ENCODE results near the gene SUGP1.
A peak's percentile ranks its signal among the peaks of the same experiment; 100 is the strongest.
"Not testable (repeated sequence)": the region's sequence is repeated elsewhere in the genome, so short reads cannot be mapped to it uniquely, and the experiment has no call there.

SUGP1 gene, protein sequence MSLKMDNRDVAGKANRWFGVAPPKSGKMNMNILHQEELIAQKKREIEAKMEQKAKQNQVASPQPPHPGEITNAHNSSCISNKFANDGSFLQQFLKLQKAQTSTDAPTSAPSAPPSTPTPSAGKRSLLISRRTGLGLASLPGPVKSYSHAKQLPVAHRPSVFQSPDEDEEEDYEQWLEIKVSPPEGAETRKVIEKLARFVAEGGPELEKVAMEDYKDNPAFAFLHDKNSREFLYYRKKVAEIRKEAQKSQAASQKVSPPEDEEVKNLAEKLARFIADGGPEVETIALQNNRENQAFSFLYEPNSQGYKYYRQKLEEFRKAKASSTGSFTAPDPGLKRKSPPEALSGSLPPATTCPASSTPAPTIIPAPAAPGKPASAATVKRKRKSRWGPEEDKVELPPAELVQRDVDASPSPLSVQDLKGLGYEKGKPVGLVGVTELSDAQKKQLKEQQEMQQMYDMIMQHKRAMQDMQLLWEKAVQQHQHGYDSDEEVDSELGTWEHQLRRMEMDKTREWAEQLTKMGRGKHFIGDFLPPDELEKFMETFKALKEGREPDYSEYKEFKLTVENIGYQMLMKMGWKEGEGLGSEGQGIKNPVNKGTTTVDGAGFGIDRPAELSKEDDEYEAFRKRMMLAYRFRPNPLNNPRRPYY

DNA sequence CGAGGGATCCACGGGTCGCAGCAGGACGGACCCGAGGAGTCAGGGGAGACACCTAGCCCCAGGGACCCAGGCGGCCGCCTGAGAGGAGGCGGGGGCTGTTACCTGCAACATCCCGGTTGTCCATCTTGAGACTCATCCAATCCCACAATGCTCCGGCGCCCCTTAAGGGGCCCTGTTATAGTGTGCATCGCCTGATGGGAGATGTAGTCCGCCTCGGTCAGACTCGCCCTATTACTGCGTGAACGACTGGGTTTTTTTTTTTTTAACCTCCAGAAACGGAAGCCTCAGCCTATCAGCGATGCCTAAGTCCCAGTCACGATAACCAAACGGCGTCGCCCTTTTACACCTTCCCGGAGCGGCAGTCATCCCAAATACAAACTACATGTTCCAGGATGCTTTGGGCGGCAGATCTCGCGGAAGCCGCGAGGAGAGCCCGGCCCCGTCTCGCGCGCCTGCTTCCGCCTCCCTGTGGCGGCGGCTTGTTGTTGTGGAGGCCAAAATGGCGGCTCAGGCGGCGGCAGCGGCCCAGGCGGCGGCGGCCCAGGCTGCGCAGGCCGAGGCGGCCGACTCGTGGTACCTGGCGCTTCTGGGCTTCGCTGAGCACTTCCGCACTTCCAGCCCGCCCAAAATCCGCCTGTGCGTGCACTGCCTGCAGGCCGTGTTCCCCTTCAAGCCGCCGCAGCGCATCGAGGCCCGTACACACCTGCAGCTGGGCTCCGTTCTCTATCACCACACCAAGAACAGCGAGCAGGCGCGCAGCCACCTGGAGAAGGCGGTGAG, at the start of gene SUGP1, which contains the start of gene MAU2:
SUGP1 (minus strand) TSS at position 149 of the 780 bp plus-strand sequence; CDS start at position 136, 13 bp downstream.
MAU2 (plus strand) TSS at position 469 of the 780 bp plus-strand sequence; CDS start at position 500, 31 bp downstream.
- peak; percentile 69 to 78 for DNase-seq (ENCODE audit: low read depth in 2 of 2)

DNA sequence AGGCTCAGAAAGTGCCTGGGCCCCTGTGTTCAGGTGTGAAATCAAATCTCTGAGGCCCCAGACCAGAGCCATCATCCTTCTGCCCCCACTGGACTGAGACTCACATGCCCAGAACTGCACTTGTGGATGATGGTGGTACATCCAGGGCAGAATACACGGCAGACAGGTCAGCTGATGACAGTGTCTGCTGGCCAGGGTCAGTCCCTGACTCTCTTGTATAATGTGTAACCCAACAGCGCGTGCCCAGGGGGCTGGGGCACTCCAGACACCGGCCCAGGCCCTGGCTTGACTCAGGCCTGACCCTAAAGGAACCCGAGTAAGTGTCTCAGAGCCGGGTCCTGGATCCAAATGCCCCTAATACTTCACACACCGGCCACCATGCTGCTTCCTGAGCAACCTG, 47.8 kb upstream of the SUGP1 start:
- no peak for DNase-seq (ENCODE audit: low read depth in 2 of 2)

DNA sequence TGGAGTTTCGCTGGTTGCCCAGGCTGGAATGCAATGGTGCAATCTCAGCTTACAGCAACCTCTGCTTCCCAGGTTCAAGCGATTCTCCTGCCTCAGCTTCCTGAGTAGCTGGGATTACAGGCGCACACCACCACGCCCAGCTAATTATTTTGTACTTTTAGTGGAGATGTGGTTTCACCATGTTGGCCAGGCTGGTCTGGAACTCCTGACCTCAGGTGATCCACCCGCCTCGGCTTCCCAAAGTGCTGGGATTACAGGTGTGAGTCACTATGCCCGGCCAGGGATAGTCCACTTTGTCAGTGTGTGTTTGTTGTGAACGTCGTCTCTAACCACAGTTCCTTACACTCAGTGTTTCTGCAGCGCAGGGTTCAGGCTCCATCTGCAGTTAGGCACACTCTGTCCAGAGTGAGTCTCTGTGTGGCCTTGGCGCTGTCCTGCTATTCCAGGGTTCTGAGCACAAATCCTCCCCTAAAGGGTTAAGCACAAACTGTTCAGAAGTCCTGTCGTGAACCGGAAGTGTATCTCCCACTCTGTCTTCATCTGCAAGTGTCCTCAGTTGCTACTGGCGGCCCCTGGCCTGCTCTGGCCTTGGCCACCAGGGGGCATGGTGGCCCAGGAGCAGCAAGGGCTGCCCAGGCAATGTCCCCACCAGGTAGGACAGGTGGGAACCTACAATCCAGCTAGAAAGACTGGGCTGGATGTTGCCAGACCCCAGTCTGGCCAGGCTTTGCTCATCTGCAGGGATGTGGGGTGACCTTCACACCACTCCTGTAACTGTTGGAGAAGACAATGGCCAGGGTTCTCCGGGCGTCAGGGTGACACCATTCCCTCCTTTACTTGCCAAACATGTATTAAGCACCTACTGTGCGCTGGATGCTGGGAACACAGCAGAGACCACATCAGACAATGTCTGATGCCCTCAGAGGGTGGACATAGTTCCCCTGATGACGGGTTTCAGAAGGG, 46.4 kb upstream of the SUGP1 start:
- DNase-seq (ENCODE audit: low read depth in 2 of 2): peak; percentile 34 to 47

DNA sequence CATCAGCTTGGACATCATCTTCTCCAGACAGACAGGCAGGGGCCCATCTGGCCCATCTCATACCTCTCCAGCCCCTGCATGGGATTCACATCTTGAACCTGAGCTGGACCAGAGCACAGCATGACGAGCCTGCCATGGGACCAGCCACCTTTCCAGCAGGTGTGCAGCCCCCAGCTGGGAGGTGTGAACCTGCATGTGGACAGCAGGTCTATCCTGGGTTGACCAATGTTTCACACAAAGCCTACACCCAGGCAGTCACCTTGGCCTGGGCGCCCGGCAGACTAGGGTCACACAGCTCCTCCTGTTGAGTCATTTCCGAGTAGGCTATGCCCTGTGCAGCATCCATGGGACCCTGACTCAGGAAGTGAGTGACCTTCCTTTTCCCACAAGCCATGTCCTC, 41.8 kb upstream of the SUGP1 start:
- no peak for DNase-seq (ENCODE audit: low read depth in 2 of 2)

DNA sequence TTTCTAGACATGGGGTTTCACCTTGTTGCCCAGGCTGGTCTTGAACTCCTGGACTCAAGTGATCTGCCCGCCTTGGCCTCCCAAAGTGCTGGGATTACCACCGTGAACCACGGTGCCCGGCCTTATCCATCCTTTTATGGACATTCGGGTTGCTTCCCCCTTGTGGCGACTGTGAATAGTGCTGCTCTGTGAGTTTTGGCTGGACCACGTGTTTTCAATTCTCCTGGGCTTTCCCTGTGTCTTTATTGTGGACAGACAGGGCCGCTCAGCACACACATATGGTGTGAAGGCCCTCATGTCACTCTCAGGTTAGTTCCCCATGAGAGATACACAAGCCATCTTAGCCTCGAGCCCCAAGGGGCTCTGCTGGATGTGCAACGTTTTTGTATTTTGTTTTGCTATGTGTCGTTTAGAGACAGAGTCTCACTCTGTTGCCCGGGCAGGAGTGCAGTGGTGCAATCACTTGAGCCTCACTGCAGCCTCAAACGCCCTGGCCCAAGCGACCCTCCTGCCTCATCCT, 40.8 kb upstream of the SUGP1 start:
- peak; percentile 22 to 46 for DNase-seq (ENCODE audit: low read depth in 2 of 2)

DNA sequence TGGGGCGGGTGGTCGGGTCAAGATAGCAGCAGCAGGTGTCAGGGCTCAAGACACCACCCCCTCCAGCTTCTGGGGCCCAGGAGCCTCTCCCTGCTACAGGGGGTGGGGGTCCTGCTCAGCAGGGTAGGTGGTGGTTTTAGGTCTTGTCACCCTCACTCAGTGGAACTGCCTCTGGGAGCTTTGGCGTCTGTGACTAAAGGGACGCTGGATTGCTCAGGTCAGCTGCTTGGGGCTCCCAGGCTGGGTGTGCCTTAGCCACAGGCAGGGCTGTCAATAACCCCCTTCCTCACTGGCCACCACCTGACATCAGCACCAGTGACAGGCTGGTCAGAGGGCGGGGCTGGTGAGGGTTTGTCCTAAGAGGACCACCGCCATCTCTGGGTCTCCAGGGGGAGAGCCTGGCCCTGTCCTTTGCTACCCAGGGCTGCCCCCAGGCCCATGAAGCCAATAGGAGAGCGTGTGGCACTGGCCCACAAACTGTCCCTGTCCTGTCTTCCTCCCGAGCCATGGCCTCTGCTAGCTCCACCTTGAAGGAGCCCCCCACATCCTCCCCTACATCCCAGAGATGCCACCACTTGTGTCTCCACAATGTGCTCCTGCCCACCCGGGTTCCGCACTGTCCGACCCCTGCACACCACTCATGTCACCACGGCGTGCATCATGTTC, 36.7 kb upstream of the SUGP1 start:
- no peak for DNase-seq (ENCODE audit: low read depth in 2 of 2)

DNA sequence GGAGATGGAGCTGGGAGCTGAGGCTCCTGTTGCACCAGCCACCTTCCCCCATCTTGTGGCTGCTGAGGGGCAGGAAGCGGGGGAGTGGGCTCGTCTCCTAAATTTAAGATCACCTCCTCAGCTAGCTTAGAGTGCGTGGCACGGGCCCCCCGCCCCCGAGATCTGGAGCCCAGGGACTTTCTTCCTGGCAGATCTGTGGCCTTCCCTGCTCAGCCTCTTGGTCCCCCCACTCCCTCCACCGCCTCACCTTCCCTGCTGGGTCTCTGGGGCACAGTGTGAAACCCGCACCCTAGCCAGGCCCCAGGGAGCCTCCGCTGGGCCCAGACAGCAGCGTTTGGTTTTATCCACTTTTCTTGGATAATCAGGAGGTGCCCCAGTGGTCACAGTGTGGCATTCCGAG, 36.2 kb upstream of the SUGP1 start:
- DNase-seq (ENCODE audit: low read depth in 2 of 2): no peak

DNA sequence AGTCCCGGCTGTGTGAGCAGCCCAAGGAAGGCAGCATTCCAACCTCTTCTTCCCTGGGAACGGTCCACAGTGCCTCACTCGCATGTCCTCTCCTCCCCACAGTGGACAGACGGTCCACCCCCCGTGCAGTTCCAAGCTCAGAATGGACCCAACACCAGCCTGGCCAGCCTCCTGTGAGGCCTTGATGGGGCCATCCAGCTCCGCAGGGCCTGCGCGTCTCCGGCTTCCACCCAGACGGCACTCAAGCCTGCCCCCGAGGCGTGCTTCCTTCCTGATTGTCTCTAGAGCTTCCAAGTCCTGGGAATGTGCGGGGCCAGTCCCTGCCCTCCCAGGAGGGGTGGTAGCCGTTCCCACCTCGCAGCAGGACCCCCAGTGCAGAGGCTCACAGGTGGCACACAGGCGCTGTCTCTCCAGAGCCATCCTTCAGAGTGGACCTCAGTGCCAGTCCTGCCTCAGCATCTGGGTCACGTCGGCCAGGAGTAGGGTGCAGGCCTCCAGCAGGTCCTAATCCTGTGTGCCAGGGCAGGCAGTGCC, 35.4 kb upstream of the SUGP1 start:
- no peak for DNase-seq (ENCODE audit: low read depth in 2 of 2)

DNA sequence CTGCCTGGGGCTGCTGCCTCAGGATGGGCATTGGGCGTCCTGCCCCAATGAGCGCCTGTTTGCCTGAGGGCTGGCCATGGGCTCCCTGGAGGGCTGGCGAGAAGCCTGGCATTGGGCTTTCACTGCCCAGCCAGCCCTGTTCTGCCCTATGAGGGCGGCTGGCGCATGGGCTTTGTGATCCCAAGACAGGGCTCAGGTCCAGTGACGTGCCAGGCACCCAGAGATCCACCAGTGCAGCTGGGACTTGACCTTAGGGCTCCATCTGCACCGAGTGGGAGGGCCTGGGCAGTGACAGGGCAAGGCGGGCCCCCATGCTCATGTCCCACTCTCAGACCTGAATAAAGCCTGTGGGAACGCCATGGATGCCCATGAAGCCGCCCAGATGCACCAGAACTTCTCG, 34.6 kb upstream of the SUGP1 start:
- DNase-seq (ENCODE audit: low read depth in 2 of 2): no peak

DNA sequence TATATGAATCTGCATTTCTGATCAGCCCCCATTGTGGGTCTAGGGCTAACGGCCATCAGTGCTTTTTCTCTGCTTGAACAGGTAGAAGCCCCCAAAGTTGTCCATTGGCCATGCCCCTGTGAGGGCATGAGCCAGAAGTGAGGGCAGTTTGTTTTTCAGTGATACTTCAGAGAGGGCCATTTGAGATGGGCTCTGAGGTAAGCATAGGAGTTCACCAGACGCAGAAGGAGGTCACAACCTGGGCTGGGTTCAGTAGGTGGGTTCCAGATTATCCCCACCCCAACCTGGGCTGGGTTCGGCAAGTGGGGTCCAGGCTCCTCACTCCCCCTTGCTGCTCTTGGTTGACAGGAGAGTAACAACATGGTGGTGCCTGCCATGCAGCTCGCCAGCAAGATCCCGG, 33.7 kb upstream of the SUGP1 start:
- no peak for DNase-seq (ENCODE audit: low read depth in 2 of 2)

DNA sequence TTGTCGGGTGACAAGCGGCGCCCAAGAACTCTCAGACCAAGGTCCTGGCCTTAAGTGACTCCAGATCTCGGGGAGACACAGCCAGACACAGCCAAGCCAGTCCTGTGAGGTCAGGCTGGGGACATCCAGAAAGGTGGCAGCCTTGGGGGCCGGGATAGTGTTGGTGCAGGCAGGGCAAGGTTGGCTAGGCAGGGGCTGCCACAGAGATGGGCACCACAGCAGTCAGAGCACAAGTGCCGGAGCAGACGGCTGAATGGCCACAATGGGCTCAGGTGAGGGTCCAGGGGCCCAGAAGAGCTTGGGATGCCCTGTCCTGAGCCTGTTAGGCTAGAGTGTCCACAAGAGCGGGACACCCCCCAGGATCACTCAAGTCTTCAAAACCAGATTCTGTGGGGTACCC, 32.5 kb upstream of the SUGP1 start:
- no peak for DNase-seq (ENCODE audit: low read depth in 2 of 2)

DNA sequence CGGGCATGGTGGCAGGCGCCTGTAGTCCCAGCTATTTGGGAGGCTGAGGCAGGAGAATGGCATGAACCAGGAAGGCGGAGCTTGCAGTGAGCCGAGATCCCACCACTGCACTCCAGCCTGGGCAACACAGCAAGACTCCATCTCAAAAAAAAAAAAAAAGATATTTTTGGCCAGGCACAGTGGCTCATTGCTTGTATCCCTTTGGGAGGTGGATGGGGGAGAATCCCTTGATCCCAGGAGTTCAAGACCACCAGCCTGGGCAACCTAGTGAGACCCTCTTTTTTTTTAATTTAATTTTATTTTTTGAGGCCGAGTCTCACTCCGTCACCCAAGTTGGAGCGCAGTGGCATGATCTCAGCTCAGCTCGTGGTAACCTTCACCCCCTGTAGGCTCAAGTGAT, 30.4 kb upstream of the SUGP1 start:
- not testable (repeated sequence) for DNase-seq (ENCODE audit: low read depth in 2 of 2)

DNA sequence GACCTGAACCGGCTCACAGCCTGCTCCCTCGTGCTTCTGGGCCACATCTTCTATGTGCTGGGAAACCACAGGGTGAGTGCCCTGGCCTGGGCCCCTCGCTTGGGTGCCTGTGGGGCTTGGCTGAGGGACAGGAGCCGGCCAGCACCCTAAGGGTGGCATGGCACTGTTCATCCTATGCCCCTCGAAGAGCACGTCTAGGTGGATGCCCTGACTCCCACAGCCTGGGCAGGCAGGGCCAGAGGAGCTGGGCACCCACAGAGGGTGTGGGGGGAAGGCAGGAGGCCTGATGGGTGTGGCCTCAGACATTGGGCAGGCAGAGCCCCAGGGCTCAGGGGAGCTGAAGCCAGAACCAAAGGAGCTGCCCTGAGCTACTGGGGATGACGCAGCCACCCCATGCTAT, 29.1 kb upstream of the SUGP1 start:
- DNase-seq (ENCODE audit: low read depth in 2 of 2): no peak

DNA sequence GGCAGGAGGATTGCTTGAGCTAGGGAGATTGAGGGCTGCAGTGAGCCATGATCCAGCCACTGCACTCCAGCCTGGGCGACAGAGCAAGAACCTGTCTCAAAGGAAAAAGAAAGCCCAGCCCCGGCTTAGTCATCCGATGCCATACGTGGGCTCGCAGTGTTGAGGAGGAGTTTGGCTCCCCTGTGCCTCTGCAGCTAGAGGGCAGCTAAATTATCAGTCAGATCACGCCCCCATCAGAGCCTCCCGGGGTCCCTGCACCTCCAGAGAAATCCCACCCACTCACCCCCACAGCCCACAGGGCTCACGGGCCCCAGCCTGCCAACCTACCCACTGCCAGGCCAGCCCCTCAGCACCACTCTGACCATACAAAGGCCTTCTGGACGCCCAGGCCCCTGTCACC, 28.0 kb upstream of the SUGP1 start:
- no peak for DNase-seq (ENCODE audit: low read depth in 2 of 2)

DNA sequence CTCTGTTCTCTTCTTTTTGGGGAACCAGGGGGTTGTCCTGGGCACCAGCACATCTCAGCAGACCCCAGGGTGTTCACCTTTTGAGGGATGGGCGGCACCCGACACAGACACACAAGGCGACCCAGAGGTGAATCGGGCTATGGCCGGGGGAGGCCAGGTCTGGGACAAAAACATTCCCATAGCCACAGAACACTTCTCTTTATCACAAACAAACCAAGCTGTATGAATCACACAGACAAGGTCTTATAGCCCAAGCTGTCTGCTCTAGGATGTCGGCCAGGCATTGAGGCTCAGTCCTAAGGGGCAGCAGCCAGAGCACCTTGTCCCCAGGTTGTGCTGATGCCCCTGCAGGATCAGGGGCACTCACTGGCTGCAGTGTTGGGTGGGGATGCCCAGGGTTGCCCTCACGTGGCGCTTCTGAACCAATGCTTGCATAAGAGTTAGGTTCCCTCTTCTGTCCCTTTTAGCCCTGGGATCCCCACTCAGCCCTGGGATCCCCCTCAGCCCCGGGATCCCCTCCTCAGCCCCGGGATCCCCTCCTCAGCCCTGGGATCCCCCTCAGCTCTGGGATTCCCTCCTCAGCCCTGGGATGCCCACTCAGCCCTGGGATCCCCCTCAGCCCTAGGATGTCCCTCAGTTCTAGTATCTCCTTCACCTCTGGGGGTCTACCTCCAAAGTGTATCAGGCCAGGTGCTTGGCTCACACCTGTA, 27.2 kb upstream of the SUGP1 start:
- DNase-seq (ENCODE audit: low read depth in 2 of 2): no peak

DNA sequence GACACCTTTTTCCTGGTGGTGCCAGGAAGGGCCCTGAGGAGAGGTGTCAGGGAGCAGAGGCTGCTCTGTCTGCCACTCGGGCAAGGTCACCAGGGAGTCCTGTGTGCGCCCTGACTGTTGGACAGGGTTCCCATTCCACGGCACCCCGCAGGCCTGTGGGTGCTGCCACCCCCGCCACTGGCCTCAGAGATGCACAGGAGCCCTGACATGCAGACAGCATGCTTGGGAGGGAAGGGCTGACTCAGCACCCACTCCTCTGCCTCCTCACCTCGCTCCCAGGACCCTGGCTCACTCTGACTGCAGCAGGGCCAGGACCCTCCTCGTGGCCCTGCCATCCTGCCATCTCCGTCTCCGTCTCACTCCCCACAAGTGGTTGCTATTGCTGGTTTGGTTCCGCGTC, 25.7 kb upstream of the SUGP1 start:
- no peak for DNase-seq (ENCODE audit: low read depth in 2 of 2)

DNA sequence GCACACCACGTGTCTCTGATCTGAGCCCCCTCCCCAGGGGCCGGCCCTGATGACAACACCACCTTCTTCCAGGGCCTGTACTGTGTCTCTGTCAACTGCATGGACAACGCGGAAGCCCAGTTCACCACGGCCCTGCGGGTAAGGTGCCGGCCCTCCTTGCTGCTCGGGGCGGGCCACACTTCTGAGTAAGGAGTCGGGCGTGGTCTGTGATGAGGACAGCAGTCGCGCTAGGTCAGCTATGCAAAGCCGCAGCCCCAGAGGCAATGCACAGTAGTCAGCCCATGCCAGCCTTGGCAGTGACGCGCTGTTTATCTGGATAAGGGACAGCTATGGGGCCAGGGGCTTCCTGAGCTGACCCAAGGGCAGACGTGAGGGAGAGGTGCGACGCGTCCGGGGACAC, 24.9 kb upstream of the SUGP1 start:
- no peak for DNase-seq (ENCODE audit: low read depth in 2 of 2)

DNA sequence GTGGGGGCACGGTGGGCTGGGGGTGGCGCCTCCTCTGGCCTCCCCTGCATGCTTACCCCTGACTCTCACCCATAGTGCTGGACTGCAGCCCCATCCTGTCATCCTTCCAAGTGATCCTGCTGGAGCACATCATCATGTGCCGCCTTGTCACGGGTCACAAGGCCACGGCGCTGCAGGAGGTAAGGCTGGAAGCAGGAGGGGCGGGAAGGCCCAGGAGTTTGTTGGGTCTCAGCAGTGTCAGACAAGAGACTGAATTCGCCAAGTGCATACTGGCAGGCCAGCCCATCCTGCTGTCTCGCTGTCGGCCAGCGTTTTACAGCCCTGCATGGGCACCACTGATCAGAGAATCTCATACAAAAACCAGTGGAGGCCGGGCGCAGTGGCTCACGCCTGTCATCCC, 23.5 kb upstream of the SUGP1 start:
- DNase-seq (ENCODE audit: low read depth in 2 of 2): no peak

DNA sequence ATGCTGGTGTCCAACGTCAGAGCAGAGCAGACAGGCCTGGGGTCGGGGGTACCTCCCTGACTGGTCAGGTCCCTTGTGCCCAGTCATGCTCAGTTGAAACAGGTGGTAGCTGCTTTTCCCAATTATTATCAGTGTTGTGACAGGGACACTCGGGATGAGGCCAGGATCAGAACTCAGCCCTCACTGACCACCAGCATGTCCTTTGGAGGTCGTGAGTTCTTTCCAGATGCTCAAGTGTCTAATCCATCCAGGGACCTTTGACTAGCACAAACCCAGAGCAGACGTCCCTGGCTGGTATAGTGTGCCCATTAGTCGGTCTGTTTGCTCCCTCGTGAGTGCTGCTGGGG, 22.7 kb upstream of the SUGP1 start:
- DNase-seq (ENCODE audit: low read depth in 2 of 2): no peak
